ENCODE results near the gene NUTM1.
A peak's percentile ranks its signal among the peaks of the same experiment; 100 is the strongest.
"Not testable (repeated sequence)": the region's sequence is repeated elsewhere in the genome, so short reads cannot be mapped to it uniquely, and the experiment has no call there.

The NUTM1 gene

GRCh38 chr15:34358948-34359347, 15.8 kb downstream of the NUTM1 start:
- DNase-seq, result no peak
- in situ Hi-C loops (cut with MboI; ENCODE audit: low pct_unique_long_range_greater_than_20kb, low sequenced_read_pairs), result no loop called here

- in situ Hi-C loops (cut with MboI; ENCODE audit: low pct_unique_long_range_greater_than_20kb, low sequenced_read_pairs), result no loop called here
- DNase-seq, result no peak
These were observed 16.3 kb downstream of the NUTM1 start for GRCh38 chr15:34359416-34359815.

- in situ Hi-C loops (cut with MboI; ENCODE audit: low pct_unique_long_range_greater_than_20kb, low sequenced_read_pairs), result no loop called here
- no peak for DNase-seq
These were observed 17.2 kb downstream of the NUTM1 start for GRCh38 chr15:34360298-34360697.

- DNase-seq, result no peak
- in situ Hi-C loops (cut with MboI; ENCODE audit: low pct_unique_long_range_greater_than_20kb, low sequenced_read_pairs), result no loop called here
These were observed 18.2 kb downstream of the NUTM1 start for GRCh38 chr15:34361278-34361677.

- DNase-seq, result no peak
- in situ Hi-C loops (cut with MboI; ENCODE audit: low pct_unique_long_range_greater_than_20kb, low sequenced_read_pairs), result no loop called here
These were observed 19.1 kb downstream of the NUTM1 start for GRCh38 chr15:34362047-34362773.

- DNase-seq, result no peak
- in situ Hi-C loops (cut with MboI; ENCODE audit: low pct_unique_long_range_greater_than_20kb, low sequenced_read_pairs), result no loop called here
These were observed 20.9 kb downstream of the NUTM1 start for GRCh38 chr15:34364041-34364440.

GRCh38 chr15:34365091-34365825, 22.1 kb downstream of the NUTM1 start:
- in situ Hi-C loops (cut with MboI; ENCODE audit: low pct_unique_long_range_greater_than_20kb, low sequenced_read_pairs), result no loop called here
- peak; percentile 44 for DNase-seq

GRCh38 chr15:34365836-34366235, 22.7 kb downstream of the NUTM1 start:
- no peak for DNase-seq
- in situ Hi-C loops (cut with MboI; ENCODE audit: low pct_unique_long_range_greater_than_20kb, low sequenced_read_pairs), result no loop called here

- DNase-seq, result peak; percentile 79
- in situ Hi-C loops (cut with MboI; ENCODE audit: low pct_unique_long_range_greater_than_20kb, low sequenced_read_pairs), result no loop called here
These were observed 23.4 kb downstream of the NUTM1 start for GRCh38 chr15:34366271-34367065.

- in situ Hi-C loops (cut with MboI; ENCODE audit: low pct_unique_long_range_greater_than_20kb, low sequenced_read_pairs), result no loop called here
- DNase-seq, result peak; percentile 93
These were observed 24.3 kb downstream of the NUTM1 start, which contains the start of gene LPCAT4 for GRCh38 chr15:34367101-34368081. Gene LPCAT4, minus strand, starts transcription at chr15:34367196. Its CDS starts 96 bp downstream, at chr15:34367100.

- no peak for DNase-seq
- in situ Hi-C loops (cut with MboI; ENCODE audit: low pct_unique_long_range_greater_than_20kb, low sequenced_read_pairs), result no loop called here
These were observed 27.0 kb downstream of the NUTM1 start for GRCh38 chr15:34370129-34370528.

GRCh38 chr15:34370643-34371042, 27.5 kb downstream of the NUTM1 start:
- in situ Hi-C loops (cut with MboI; ENCODE audit: low pct_unique_long_range_greater_than_20kb, low sequenced_read_pairs), result no loop called here
- DNase-seq, result no peak

- no peak for DNase-seq
- in situ Hi-C loops (cut with MboI; ENCODE audit: low pct_unique_long_range_greater_than_20kb, low sequenced_read_pairs), result no loop called here
These were observed 30.8 kb downstream of the NUTM1 start for GRCh38 chr15:34373951-34374350.

GRCh38 chr15:34374816-34375215, 31.7 kb downstream of the NUTM1 start:
- no peak for DNase-seq
- in situ Hi-C loops (cut with MboI; ENCODE audit: low pct_unique_long_range_greater_than_20kb, low sequenced_read_pairs), result no loop called here

- in situ Hi-C loops (cut with MboI; ENCODE audit: low pct_unique_long_range_greater_than_20kb, low sequenced_read_pairs); DNase-seq: not testable (repeated sequence)
These were observed 32.4 kb downstream of the NUTM1 start for GRCh38 chr15:34375541-34375940.

- in situ Hi-C loops (cut with MboI; ENCODE audit: low pct_unique_long_range_greater_than_20kb, low sequenced_read_pairs), result no loop called here
- no peak for DNase-seq
These were observed 33.7 kb downstream of the NUTM1 start for GRCh38 chr15:34376856-34377255.

GRCh38 chr15:34380491-34380890, 37.4 kb downstream of the NUTM1 start:
- DNase-seq; in situ Hi-C loops (cut with MboI; ENCODE audit: low pct_unique_long_range_greater_than_20kb, low sequenced_read_pairs): not testable (repeated sequence)

- in situ Hi-C loops (cut with MboI; ENCODE audit: low pct_unique_long_range_greater_than_20kb, low sequenced_read_pairs), result not testable (repeated sequence)
These were observed 38.9 kb downstream of the NUTM1 start for GRCh38 chr15:34381829-34382521.

More at GRCh38 chr15:34381829-34382521, 38.9 kb downstream of the NUTM1 start:
- DNase-seq, result not testable (repeated sequence)
